BLaER1 (cell line): ENCODE data around the gene DYSF.
A peak's percentile ranks its signal among the peaks of the same experiment; 100 is the strongest.
"Not testable (repeated sequence)": the region's sequence is repeated elsewhere in the genome, so short reads cannot be mapped to it uniquely, and the experiment has no call there.

Experiments used
- H3K27ac ChIP-seq: shearing (Covaris generic); formaldehyde crosslinking; 2 replicates; pipeline ENCODE4 v1.8.1; 2022
- H3K27me3 ChIP-seq: shearing (Covaris generic); formaldehyde crosslinking; 2 replicates; pipeline ENCODE4 v1.8.1; 2022
- H3K36me3 ChIP-seq: shearing (Covaris generic); formaldehyde crosslinking; 2 replicates; pipeline ENCODE4 v1.8.1; 2022
- H3K4me1 ChIP-seq: shearing (Covaris generic); formaldehyde crosslinking; 2 replicates; pipeline ENCODE4 v1.8.1; 2022
- H3K4me2 ChIP-seq: shearing (Covaris generic); formaldehyde crosslinking; 2 replicates; pipeline ENCODE4 v1.8.1; 2022
- H3K4me3 ChIP-seq: shearing (Covaris generic); formaldehyde crosslinking; 2 replicates; pipeline ENCODE4 v1.8.1; 2022
- H3K9ac ChIP-seq: shearing (Covaris generic); formaldehyde crosslinking; 2 replicates; pipeline ENCODE4 v1.8.1; 2022
- H3K9me3 ChIP-seq: shearing (Covaris generic); formaldehyde crosslinking; 2 replicates; pipeline ENCODE4 v1.8.1; 2022
- H4K20me1 ChIP-seq: shearing (Covaris generic); formaldehyde crosslinking; 2 replicates; pipeline ENCODE4 v1.8.1; 2022
- Cebpa-rat ChIP-seq: shearing (Covaris generic); IDR thresholded peaks from 2 replicates; pipeline ENCODE4 v1.8.1; 2022

The DYSF gene

DNA sequence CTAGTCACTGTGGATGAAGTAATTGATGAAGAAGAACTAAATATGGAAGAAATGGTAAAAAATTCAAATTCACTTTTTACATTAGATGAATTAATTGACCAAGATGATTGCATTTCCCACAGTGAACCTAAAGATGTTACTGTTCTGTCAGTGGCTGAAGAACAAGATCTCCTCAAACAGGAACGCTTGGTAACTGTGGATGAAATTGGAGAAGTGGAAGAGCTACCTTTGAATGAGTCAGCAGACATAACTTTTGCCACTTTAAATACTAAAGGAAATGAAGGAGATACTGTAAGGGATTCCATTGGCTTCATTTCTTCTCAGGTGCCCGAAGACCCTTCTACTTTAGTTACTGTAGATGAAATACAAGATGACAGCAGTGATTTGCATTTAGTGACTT, 26.6 kb upstream of the DYSF start:
- TF ChIP-seq Cebpa-rat = no peak
- Histone ChIP-seq H3K4me2 (no peak overlapping the region), H4K20me1 (no peaks in the 10 kb centered on the region), H3K27me3 (no peaks in the 10 kb centered on the region), H3K27ac (no peak overlapping the region), H3K4me3 (no peak overlapping the region), H3K9me3 (no peaks in the 10 kb centered on the region), H3K36me3 (peaks cover 90% of the 10 kb centered on the region), H3K9ac (no peak overlapping the region), H3K4me1 (no peaks in the 10 kb centered on the region)

GRCh38 chr2:71428472-71429383, 24.6 kb upstream of the DYSF start:
- Histone ChIP-seq H4K20me1 (no peaks in the 10 kb centered on the region), H3K4me3 (no peak overlapping the region), H3K27me3 (no peaks in the 10 kb centered on the region), H3K4me1 (no peaks in the 10 kb centered on the region), H3K4me2 (no peak overlapping the region), H3K36me3 (peaks cover 95% of the 10 kb centered on the region), H3K9ac (no peak overlapping the region), H3K9me3 (no peaks in the 10 kb centered on the region), H3K27ac (no peak overlapping the region)
- no peak for TF ChIP-seq Cebpa-rat

DNA sequence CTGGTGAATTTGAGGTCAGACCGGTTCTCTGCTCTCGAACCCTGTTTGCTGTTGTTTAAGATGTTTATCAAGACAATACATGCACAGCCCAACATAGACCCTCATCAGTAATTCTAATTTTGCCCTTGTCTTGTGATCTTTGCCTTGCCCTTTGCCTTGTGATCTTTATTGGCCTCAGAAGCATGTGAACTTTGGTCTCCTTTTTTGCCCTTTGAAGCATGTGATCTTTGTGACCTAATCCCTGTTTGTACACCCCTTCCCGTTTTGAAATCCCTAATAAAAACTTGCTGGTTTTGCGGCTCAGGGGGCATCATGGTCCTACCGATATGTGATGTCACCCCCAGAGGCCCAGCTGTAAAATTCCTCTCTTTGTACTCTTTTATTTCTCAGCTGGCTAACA, 8.2 kb upstream of the DYSF start:
- not testable (repeated sequence) for H3K27me3 ChIP-seq, H3K4me2 ChIP-seq, H3K4me3 ChIP-seq, H4K20me1 ChIP-seq, H3K9me3 ChIP-seq, H3K9ac ChIP-seq, H3K27ac ChIP-seq, H3K36me3 ChIP-seq
- H3K4me1 ChIP-seq = peaks cover 17% of the 10 kb centered on the region

GRCh38 chr2:71446505-71446904, 6.9 kb upstream of the DYSF start:
- Histone ChIP-seq H3K4me2 (no peak overlapping the region), H4K20me1 (no peaks in the 10 kb centered on the region), H3K9me3 (no peaks in the 10 kb centered on the region), H3K27me3 (no peaks in the 10 kb centered on the region), H3K4me3 (no peak overlapping the region), H3K9ac (no peak overlapping the region), H3K4me1 (peaks cover 27% of the 10 kb centered on the region), H3K36me3 (no peaks in the 10 kb centered on the region; the same call in 1 of the 2 replicates), H3K27ac (no peak overlapping the region)
- TF ChIP-seq Cebpa-rat = no peak

DNA sequence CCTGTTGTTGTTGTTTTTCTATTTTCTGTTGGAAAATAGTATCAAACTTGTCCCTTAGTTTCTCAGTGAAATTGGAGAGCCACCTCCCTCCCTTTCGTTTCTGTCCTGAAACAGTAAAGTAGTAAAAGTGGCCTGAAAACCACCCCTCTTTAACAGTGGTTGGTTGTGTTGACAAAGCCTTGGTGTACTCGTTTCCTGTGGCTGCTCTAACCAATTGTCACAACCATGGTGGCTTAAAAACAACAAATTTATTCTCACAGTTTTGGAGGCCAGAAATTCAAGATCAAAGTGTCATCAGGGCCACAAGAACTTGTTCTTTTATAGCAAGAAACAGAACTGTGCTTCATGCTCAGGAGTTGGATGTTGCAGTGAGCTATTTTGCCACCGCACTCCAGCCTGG, 4.0 kb upstream of the DYSF start:
- Histone ChIP-seq H3K27ac (no peak overlapping the region), H3K4me1 (peaks cover 55% of the 10 kb centered on the region), H4K20me1 (no peaks in the 10 kb centered on the region), H3K4me2 (peak overlapping the region; percentile 31), H3K9ac (no peak overlapping the region), H3K27me3 (peaks cover 12% of the 10 kb centered on the region), H3K9me3 (no peaks in the 10 kb centered on the region), H3K36me3 (no peaks in the 10 kb centered on the region), H3K4me3 (no peak overlapping the region)
- TF ChIP-seq Cebpa-rat = no peak

DNA sequence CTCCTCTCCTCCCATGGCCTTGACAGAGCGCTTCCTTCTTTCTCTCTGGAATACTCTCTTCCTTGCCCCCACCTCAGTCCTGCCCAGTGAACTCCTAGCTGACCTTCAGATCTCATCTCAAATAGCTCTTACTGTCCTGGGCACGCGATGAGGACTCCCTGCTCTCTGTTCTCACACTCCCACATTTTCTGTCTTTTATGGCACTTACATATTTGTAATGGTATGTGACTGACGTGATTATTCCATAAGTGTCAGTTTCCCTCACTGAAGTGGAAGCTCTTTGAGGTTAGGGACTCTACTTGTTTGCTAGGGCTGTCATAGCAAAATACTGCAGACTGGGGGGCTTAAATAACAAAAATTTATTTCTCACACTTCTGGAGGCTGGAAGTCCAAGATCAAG, 1.7 kb upstream of the DYSF start:
- H3K27me3 ChIP-seq = peaks cover 18% of the 10 kb centered on the region
- H3K4me1 ChIP-seq = peaks cover 79% of the 10 kb centered on the region
- no peak overlapping the region for H3K9ac ChIP-seq
- H4K20me1 ChIP-seq = no peaks in the 10 kb centered on the region
- no peak overlapping the region for H3K27ac ChIP-seq
- no peaks in the 10 kb centered on the region for H3K36me3 ChIP-seq
- peak overlapping the region; percentile 96; the same call in 1 of the 2 replicates for H3K4me2 ChIP-seq
- no peak overlapping the region for H3K4me3 ChIP-seq
- no peak for TF ChIP-seq Cebpa-rat
- no peaks in the 10 kb centered on the region for H3K9me3 ChIP-seq

DNA sequence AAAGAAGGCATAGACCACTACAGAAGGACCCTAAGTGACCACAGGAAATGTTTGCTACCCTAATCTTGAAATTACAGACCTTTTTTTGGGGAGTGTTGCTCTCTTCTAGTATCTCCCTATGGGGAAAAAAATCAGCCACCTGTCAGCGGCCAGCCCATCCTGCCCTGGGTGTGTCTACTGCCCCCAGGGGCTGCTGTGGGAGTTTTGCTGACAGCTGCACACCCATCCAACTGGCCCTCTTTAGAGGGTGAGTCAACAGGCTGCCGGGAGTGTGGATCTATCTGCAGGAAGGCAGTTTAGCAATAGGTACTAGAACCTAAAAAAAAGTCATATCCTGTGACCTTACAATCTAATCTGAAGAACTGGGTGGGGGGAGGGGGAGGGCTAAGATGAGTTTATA, 796 bp upstream of the DYSF start:
- Histone ChIP-seq H3K27me3 (peaks cover 18% of the 10 kb centered on the region), H3K4me2 (peak overlapping the region; percentile 96), H3K27ac (no peak overlapping the region), H4K20me1 (no peaks in the 10 kb centered on the region), H3K4me1 (peaks cover 87% of the 10 kb centered on the region), H3K9me3 (no peaks in the 10 kb centered on the region), H3K4me3 (no peak overlapping the region; the same call in 1 of the 2 replicates), H3K36me3 (no peaks in the 10 kb centered on the region), H3K9ac (no peak overlapping the region)
- no peak for TF ChIP-seq Cebpa-rat

- peaks cover 82% of the 10 kb centered on the region for H3K4me1 ChIP-seq
- TF ChIP-seq Cebpa-rat = no peak
- peak overlapping the region; percentile 70; the same call in 1 of the 2 replicates for H3K9ac ChIP-seq
- no peaks in the 10 kb centered on the region for H3K9me3 ChIP-seq
- peak overlapping the region; percentile 79; the same call in 1 of the 2 replicates for H3K27ac ChIP-seq
- no peaks in the 10 kb centered on the region for H3K36me3 ChIP-seq
- H3K4me2 ChIP-seq = peak overlapping the region; percentile 96
- peak overlapping the region; percentile 69 for H3K4me3 ChIP-seq
- no peaks in the 10 kb centered on the region for H4K20me1 ChIP-seq
- H3K27me3 ChIP-seq = peaks cover 18% of the 10 kb centered on the region
Observed at GRCh38 chr2:71454221-71455010, 1.1 kb downstream of the DYSF start.

DNA sequence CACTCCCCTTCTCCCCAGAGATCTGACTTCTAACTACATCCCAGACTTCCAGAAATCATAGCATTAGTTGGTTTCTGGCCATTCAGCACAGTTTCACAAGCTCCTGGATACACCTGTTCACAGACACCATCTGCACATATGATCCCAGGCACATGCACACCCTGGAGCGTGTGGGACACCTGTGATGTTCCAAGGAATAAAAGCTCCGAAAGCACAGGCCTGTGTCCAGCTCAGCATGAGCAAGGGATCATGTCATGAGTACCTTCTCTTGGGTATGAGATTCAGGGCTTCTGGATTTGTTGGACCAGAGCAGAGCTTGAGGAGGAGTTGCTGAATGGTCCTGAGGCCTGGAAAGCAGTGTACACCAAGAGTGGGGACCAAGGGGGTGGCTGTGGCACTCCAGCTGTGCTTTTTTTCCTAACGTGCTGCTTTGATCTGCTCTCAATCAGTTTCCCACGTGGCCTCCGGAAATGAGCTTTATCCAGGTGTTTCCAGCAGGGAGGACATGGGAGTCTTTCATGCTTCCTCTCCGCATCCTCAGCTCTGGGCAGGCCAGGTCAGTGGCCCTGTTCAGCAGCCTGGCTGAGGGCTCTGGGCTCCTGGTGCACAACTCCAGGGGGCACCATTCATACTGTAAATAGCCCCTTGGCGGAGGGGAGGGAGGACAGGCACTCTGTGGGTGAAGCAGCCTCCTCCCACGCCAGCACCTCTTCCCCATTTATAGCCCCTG, 1.8 kb downstream of the DYSF start:
- no peaks in the 10 kb centered on the region for H3K9me3 ChIP-seq
- peak overlapping the region; percentile 69 for H3K4me3 ChIP-seq
- H3K4me2 ChIP-seq = peak overlapping the region; percentile 96
- H4K20me1 ChIP-seq = no peaks in the 10 kb centered on the region
- H3K36me3 ChIP-seq = no peaks in the 10 kb centered on the region
- TF ChIP-seq Cebpa-rat = no peak
- peaks cover 18% of the 10 kb centered on the region for H3K27me3 ChIP-seq
- peak overlapping the region; percentile 79 for H3K27ac ChIP-seq
- peak overlapping the region; percentile 70 for H3K9ac ChIP-seq
- peaks cover 74% of the 10 kb centered on the region for H3K4me1 ChIP-seq
